HG03135 (cell line): ENCODE results near the gene MIER1.
"Not testable (repeated sequence)": the region's sequence is repeated elsewhere in the genome, so short reads cannot be mapped to it uniquely, and the experiment has no call there.

Experiments used
- ATAC-seq: cut with Tn5 transposase; IDR thresholded peaks from one replicate; pipeline ENCODE4 v1.9.1; 2021; ENCODE audit warnings: mild to moderate bottlenecking, moderate library complexity; ENCODE audit not compliant: unreplicated experiment

MIER1 gene

GRCh38 chr1:66924756-66925557 lies at the start of gene MIER1, which contains the start of gene DNAI4:
Gene MIER1 (plus strand): TSS chr1:66924990. CDS start chr1:66925029, 39 bp downstream.
Gene DNAI4 (minus strand): TSS chr1:66924856. CDS start chr1:66924831, 25 bp downstream.
- peak; percentile 94 for ATAC-seq

DNA sequence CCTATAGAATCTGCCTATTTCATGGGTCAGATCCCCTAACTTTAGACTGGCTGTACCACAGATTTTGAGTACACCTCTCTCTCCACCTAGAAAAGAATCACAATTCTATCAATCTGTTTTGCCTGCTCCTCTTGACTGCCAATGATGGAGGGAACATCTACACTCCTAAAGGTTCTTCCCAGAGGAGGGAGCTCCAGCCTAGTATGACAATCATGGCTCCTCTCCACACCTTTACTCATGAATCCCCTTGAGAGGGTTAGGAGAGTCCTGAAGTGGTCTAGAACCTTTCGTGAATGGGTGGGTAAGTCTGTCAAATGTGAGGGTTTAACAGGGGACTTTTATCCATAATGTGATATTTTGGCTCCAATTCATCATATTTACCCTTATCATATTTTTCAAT lies 48.1 kb upstream of the MIER1 start:
- ATAC-seq: no peak

DNA sequence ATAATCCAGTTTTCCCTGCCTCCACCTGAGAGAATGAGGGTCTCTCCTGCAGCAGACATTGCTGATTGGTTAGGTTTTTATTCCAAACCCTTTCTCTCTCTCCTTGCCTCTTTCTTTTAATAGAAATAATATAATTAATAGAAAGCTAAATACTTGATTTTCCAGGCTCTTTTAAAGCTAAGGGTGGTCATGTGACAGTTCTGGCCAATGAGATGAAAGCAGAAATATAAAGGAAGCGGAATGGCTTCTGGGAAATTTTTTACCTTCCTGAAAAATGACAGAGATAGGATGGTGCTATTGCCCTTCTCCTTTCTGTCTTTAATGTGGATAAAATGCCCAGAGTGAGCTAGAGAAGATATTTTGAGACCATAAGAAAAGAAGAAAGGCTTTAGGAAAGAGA lies 35.8 kb upstream of the MIER1 start:
- ATAC-seq: no peak

DNA sequence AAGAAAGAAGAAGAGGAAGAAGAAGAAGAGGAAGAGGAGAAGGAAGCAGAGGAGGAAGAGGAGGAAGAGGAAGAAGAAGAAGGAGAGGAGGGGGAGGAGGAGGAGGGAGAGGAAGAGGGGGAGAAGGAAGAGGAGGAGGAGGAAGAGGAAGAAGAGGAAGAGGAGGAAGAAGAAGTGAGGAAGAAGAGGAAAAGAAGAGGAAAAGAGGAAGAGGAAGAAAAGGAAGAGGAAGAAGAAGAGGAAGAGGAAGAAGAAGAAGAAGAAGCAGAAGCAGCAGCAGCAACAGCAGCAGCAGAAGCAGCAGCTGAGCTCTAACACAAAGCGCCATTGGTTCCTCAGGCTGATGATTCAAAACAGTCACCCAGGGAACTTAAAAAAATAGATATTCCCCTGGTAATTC lies 34.2 kb upstream of the MIER1 start:
- no peak for ATAC-seq

DNA sequence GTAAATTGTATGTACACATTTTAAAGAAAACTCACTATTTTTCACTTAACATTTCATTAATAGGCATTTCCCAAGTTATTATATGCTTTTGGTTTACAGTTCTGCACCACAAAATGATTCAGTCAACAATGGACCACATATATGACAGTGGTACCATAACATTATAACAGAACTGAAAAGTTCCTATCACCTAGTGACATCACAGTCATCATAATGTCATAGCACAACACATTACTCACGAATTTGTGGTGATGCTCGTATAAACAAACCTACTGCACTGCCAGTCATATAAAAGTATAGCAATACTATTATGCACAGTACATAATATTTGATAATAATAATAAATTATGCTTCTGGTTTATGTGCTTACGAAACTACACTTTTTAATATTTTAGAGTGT lies 31.1 kb upstream of the MIER1 start:
- ATAC-seq: no peak

- not testable (repeated sequence) for ATAC-seq
Observed at GRCh38 chr1:66915203-66915602, 9.6 kb upstream of the MIER1 start.

- no peak for ATAC-seq
Observed at GRCh38 chr1:66916320-66916719, 8.5 kb upstream of the MIER1 start.

DNA sequence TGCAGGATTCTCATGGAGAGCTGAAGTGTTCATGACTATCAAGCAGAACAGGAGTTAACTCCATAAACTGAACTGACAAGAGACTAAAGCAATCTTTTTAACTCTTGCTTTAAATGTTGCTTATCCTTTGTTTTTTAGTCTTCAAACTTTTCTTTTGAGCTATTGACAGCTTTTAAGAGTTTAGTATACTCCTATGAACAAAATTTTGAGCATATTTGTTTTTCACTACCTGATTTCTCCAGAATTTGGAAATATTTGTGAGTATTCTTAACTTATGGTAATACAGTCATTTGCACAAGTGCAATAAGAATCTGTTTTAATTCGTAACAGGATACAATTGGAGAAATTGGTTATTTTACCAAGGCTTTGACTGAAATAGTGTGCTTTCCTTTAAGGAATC lies 7.3 kb upstream of the MIER1 start:
- no peak for ATAC-seq

- no peak for ATAC-seq
Observed at GRCh38 chr1:66919063-66919462, 5.7 kb upstream of the MIER1 start.

- no peak for ATAC-seq
Observed at GRCh38 chr1:66919828-66920227, 5.0 kb upstream of the MIER1 start.

DNA sequence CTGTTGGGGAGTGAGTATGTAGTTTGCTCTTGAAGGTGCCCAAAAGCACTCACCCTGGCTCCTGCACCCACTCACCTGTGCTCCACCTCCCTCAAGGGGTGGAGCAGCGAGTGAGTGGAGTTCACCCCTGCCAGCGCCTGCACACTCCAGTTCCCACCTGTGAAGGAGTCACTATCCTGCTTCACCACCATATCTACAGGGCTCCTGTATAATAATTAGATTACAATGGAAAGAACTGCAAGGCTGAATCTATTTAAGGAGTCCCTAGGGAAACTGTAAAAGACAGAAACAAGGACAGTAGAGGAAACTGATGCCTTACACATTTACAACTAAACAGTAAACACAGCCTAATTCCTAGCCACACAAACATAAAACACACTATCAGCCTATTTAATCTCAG lies 4.2 kb upstream of the MIER1 start:
- ATAC-seq: no peak

DNA sequence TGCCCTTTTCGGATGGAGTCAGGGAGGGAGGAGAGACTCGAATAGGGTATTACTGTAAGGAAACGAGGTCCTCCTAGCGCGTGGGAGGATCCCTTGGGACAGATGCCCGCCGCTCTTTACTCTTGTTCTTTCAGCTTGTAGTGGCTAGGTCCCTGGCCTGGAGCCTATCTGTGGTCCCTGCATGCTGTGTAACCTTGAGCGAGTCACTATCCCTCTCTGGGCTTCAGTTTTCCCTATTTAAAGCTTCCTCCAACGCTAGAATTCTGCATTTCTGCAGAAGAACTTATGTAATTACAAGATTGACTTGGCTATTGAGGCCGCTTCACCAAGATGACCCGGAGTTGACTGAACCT lies 744 bp downstream of the MIER1 start:
- no peak for ATAC-seq

GRCh38 chr1:66925944-66926343 lies 1.2 kb downstream of the MIER1 start:
- ATAC-seq: no peak

- no peak for ATAC-seq
Observed at GRCh38 chr1:66927528-66927927, 2.7 kb downstream of the MIER1 start.

DNA sequence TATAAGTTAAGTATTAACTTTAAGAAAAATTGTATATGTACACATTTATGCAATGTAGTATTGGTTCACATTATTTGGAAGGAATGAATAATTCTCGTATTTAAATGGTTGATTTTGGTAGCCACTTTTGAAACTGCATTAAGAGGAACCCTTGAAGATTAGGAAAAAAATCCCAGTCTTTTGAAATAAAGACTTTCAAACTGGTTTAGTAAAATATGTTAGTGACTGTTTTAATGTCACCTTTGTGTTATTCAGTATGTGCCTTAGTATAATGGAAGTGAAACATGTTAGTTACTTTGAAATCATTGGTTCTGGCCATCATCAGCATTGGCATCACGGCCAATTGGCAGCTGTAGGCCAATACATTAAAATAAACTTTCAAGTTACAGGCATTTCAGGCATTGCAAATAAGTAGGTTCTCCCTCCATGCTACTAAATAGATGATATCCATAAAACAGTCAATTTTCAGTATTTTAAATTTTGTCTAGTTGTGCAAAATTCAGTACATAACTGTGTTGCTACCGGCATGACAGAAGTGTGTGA lies 4.4 kb downstream of the MIER1 start:
- ATAC-seq: no peak

- ATAC-seq: no peak
Observed at GRCh38 chr1:66929691-66929998, 4.9 kb downstream of the MIER1 start.

GRCh38 chr1:66929999-66930822 lies 5.4 kb downstream of the MIER1 start:
- peak; percentile 67 for ATAC-seq

GRCh38 chr1:66930823-66931174 lies 6.0 kb downstream of the MIER1 start:
- ATAC-seq: no peak

DNA sequence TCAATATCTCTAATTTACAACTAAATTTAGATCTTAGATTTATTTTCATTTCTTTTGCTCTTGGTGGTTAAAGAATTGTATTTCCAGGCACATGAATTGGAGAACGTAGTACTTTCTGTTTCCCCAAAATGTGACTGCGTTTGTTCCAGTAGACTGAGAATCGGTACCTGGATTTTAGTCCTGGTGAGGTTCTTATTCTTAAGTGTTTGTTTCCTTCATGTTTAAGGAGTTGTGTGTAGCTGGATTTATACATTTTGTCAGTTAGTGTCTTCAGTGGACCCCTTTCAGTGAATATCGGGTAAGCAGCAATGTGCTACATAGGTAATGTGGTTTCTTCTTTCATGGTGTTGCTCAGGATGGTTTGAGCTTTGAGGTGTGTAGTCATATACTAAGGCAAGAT lies 6.8 kb downstream of the MIER1 start:
- ATAC-seq: no peak

DNA sequence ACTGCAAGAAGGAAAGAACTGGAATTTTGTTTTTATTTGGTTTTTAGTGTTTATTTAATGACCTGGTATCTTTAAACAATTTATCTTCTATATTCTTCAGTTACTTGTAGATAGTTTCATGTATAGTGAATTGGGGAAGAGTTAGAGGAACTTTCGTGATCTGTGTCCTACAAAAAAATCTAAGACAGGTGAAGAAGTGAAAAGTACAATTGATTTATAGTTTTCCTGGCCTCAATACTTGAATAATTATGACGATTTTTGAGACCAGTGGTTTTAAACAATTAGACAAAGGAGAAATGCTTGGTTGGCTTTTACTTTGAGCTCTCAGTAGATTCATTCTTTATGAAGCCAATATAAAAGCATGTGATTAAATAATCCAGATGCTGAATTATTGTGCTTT lies 7.5 kb downstream of the MIER1 start:
- no peak for ATAC-seq

DNA sequence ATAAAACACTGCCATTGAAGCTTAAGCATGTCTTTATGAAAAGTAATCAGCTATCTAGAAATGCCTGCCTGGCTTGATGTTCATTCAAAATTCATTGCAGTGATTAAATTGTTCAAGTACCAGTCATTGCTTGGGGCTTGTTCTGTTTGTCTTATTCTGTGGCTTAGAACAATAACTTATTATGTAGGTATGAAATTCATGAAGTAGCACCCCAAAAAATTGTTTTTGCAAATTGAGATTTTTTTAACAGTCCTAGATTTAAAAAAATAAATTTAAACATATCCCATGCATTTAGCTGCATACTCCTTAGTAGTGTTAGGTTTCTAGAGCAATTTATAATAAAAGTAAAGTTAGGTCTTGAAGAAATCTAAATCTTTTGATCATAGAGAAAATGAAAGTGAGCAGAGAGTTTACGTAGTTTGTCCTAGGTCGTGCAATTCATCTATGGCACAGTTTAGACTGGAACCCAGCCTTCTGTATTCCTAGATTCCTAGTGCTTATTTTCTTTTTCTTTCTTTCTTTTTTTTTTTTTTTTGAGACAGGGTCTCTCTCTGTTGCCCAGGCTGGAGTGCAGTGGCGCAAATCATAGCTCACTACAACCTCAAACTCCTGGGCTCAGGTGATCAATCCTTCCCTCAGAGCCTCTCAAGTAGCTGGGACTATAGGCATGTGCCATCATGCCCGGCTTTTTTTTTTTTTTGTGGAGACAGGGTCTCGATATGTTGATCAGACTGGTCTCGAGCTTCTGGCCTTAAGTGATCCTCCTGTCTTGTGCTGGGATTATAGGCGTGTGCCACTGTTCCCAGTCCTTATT lies 9.3 kb downstream of the MIER1 start:
- ATAC-seq: no peak
